CD14-positive monocyte (primary cell): ENCODE data around the gene QRICH2. TPM values are rescaled to one million over a fixed set of nuclear protein-coding genes. Genes with fewer than 3 reads are reported as not detected.
A peak's percentile ranks its signal among the peaks of the same experiment; 100 is the strongest.

ENCODE experiments used
- DNase-seq, 3 donors: peaks; one replicate each; pipeline ENCODE4 v3.0.0-alpha.2; 2011 to 2022
- H2AFZ ChIP-seq: 2 replicates; pipeline ENCODE4 v1.6.0; 2012; ENCODE audit warnings: mild to moderate bottlenecking, low read depth, low read length, inconsistent platforms; ENCODE audit not compliant: insufficient read depth, poor library complexity, severe bottlenecking
- H3K27ac ChIP-seq, 2 donors: 1 replicate in 1 of 2; 2 replicates in 1 of 2; pipeline ENCODE4 v1.5.1; 2012 to 2013; ENCODE audit warnings: low read length in 2 of 2, control low read depth in 1 of 2, inconsistent platforms in 1 of 2, low read depth in 1 of 2, mild to moderate bottlenecking in 1 of 2
- H3K27me3 ChIP-seq, 2 donors: one replicate each; pipeline versions ENCODE4 v1.6.0 to v1.6.1; 2011 to 2013; ENCODE audit warnings: low read length in 2 of 2; ENCODE audit not compliant: control insufficient read depth in 2 of 2, insufficient read depth in 2 of 2
- H3K36me3 ChIP-seq, 2 donors: replicated peaks in 1 of 2; 1 replicate in 1 of 2; 2 replicates in 1 of 2; pipeline versions ENCODE4 v1.5.1 to v1.6.1; 2012 to 2013; ENCODE audit warnings: low read length in 2 of 2, control low read depth in 1 of 2, inconsistent platforms in 1 of 2, mild to moderate bottlenecking in 1 of 2; ENCODE audit not compliant: insufficient read depth in 2 of 2, control insufficient read depth in 1 of 2
- H3K4me1 ChIP-seq, 2 donors: 1 replicate in 1 of 2; 2 replicates in 1 of 2; pipeline versions ENCODE4 v1.5.1 to v1.6.1; 2012 to 2013; ENCODE audit warnings: low read length in 2 of 2, control low read depth in 1 of 2, inconsistent platforms in 1 of 2, mild to moderate bottlenecking in 1 of 2, moderate library complexity in 1 of 2; ENCODE audit not compliant: insufficient read depth in 2 of 2, control insufficient read depth in 1 of 2
- H3K4me2 ChIP-seq: replicated peaks from 2 replicates; pipeline ENCODE3; 2012; ENCODE audit warnings: low read length, moderate library complexity, mild to moderate bottlenecking; ENCODE audit not compliant: poor library complexity, severe bottlenecking; ENCODE audit errors: extremely low read depth
- H3K4me3 ChIP-seq, 3 experiments: fragments of 200-600 bp in 1 of 3; sonication (generic) in 1 of 3; replicated peaks in 1 of 3; 1 replicate in 2 of 3; 2 replicates in 1 of 3; pipeline ENCODE4 v1.5.1; 2011 to 2013; ENCODE audit warnings: low read length in 3 of 3, mild to moderate bottlenecking in 3 of 3, control low read depth in 2 of 3, low read depth in 2 of 3, inconsistent platforms in 1 of 3, moderate library complexity in 1 of 3
- H3K79me2 ChIP-seq: 2 replicates; pipeline ENCODE4 v1.6.0; 2012; ENCODE audit warnings: mild to moderate bottlenecking, control low read depth, inconsistent platforms, low read length, moderate library complexity; ENCODE audit not compliant: insufficient read depth
- H3K9ac ChIP-seq: 2 replicates; pipeline ENCODE4 v1.6.0; 2017; ENCODE audit warnings: low read length, mild to moderate bottlenecking; ENCODE audit not compliant: insufficient read depth, poor library complexity, severe bottlenecking
- H3K9me3 ChIP-seq, 2 donors: replicated peaks in 1 of 2; 1 replicate in 1 of 2; 2 replicates in 1 of 2; pipeline versions ENCODE4 v1.5.1 to v1.6.1; 2012 to 2013; ENCODE audit warnings: low read length in 2 of 2, control low read depth in 1 of 2; ENCODE audit not compliant: control insufficient read depth in 1 of 2, insufficient read depth in 1 of 2
- H4K20me1 ChIP-seq: 2 replicates; pipeline ENCODE4 v1.6.0; 2012; ENCODE audit warnings: mild to moderate bottlenecking, low read length, control low read depth, moderate library complexity; ENCODE audit not compliant: insufficient read depth
- H3K27ac Mint-ChIP-seq, 7 donors: one replicate each; pipeline ENCODE4 v1.8.0; 2020; ENCODE audit warnings: mild to moderate bottlenecking in 7 of 7, mixed read lengths in 7 of 7, moderate library complexity in 6 of 7, inconsistent platforms in 2 of 7
- H3K27me3 Mint-ChIP-seq, 3 donors: one replicate each; pipeline ENCODE4 v1.8.0; 2021 to 2022; ENCODE audit warnings: low read depth in 3 of 3, mild to moderate bottlenecking in 3 of 3, mixed read lengths in 3 of 3, moderate library complexity in 3 of 3, inconsistent platforms in 1 of 3
- H3K36me3 Mint-ChIP-seq, 2 donors: one replicate each; pipeline ENCODE4 v1.8.0; 2020; ENCODE audit warnings: mixed read lengths in 2 of 2, inconsistent platforms in 1 of 2, mild to moderate bottlenecking in 1 of 2
- H3K4me1 Mint-ChIP-seq: one replicate; pipeline ENCODE4 v1.8.0; 2020; ENCODE audit warnings: mild to moderate bottlenecking, mixed read lengths
- H3K4me3 Mint-ChIP-seq, 2 donors: one replicate each; pipeline ENCODE4 v1.8.0; 2020; ENCODE audit warnings: mild to moderate bottlenecking in 2 of 2, mixed read lengths in 2 of 2, moderate library complexity in 1 of 2
- H3K9me3 Mint-ChIP-seq, 7 donors: one replicate each; pipeline ENCODE4 v1.8.0; 2020 to 2022; ENCODE audit warnings: mixed read lengths in 7 of 7, mild to moderate bottlenecking in 6 of 7, moderate library complexity in 6 of 7, inconsistent platforms in 2 of 7
- CTCF ChIP-seq: fragments of 200-600 bp; IDR thresholded peaks from one replicate; pipeline ENCODE4 v1.8.0; 2022; ENCODE audit warnings: antibody characterized with exemption, mild to moderate bottlenecking
- WGBS: methylation state at CpG from one replicate; pipeline ENCODE4 v1.1.5; 2013; ENCODE audit warnings: missing lambda C conversion rate; ENCODE audit not compliant: insufficient coverage; 5-methylcytosine and 5-hydroxymethylcytosine counted together
- intact Hi-C, 2 donors: fragments of 100-400 bp; cut with micrococcal nuclease; formaldehyde crosslinking; loops; one replicate each; pipeline versions ENCODE4 v1.15.0 to v1.15.1; 2023
- polyA plus RNA-seq, 3 donors: library from polyadenylated mRNA; depleted of rRNA in 1 of 3; unstranded in 2 of 3; stranded (reverse) in 1 of 3; fragments of 300-500 nt in 2 of 3; fragments of >200 nt in 1 of 3; fragmentation: Illumina TruSeq in 2 of 3; gene quantifications; 1 replicate in 2 of 3; 2 replicates in 1 of 3; pipeline ENCODE4 v1.2.3, GENCODE V29; 2012 to 2021

QRICH2 gene
- polyA plus RNA-seq, 3 donors, result 0.04 to 1.9 TPM; not detected in 1

- Histone ChIP-seq H3K4me2 (no peak overlapping the region), H3K9me3 (no peaks in the 10 kb centered on the region), H3K4me1 (no peaks in the 10 kb centered on the region), H3K9ac (no peak overlapping the region), H4K20me1 (peaks cover 5% of the 10 kb centered on the region), H3K27ac (no peak overlapping the region), H3K27me3 (no peaks in the 10 kb centered on the region), H3K4me3 (no peak overlapping the region), H3K79me2 (no peaks in the 10 kb centered on the region), H2AFZ (no peak overlapping the region), H3K36me3 (peaks cover 11 to 37% of the 10 kb centered on the region in 2 donors)
- no peak for DNase-seq
- H3K27me3 Mint-ChIP-seq, result no peaks in the 10 kb centered on the region
- H3K27ac Mint-ChIP-seq, result peak overlapping the region in 2 of 7 donors; percentile 1 to 83
- intact Hi-C loops, result no loop called here
- H3K4me3 Mint-ChIP-seq, result no peak overlapping the region
- WGBS, result no CpG with 5 or more reads among the region's 11 CpGs
- H3K36me3 Mint-ChIP-seq, result peaks cover 29 to 39% of the 10 kb centered on the region in 2 donors
- no peak for TF ChIP-seq CTCF
- H3K9me3 Mint-ChIP-seq, result peaks cover 0 to 2% (median 0%) of the 10 kb centered on the region in 7 donors
- peaks cover 3% of the 10 kb centered on the region for H3K4me1 Mint-ChIP-seq
Measured at GRCh38 chr17:76333673-76334505, 25.8 kb upstream of the QRICH2 start.

GRCh38 chr17:76331083-76331482 is 23.0 kb upstream of the QRICH2 start:
- H3K36me3 Mint-ChIP-seq, result peaks cover 39 to 49% of the 10 kb centered on the region in 2 donors
- H3K27ac Mint-ChIP-seq, result no peak overlapping the region
- peaks cover 0 to 2% (median 0%) of the 10 kb centered on the region in 7 donors for H3K9me3 Mint-ChIP-seq
- no peak for DNase-seq
- no CpG with 5 or more reads among the region's 2 CpGs for WGBS
- H3K27me3 Mint-ChIP-seq, result peaks cover 0 to 4% (median 0%) of the 10 kb centered on the region in 3 donors
- no peak overlapping the region for H3K4me3 Mint-ChIP-seq
- peaks cover 14 to 19% of the 10 kb centered on the region in 2 donors for H3K4me1 ChIP-seq
- H3K27ac ChIP-seq, result no peak overlapping the region
- no peaks in the 10 kb centered on the region for H3K79me2 ChIP-seq
- no peak overlapping the region for H3K9ac ChIP-seq
- no peak overlapping the region for H2AFZ ChIP-seq
- H3K4me3 ChIP-seq, result no peak overlapping the region
- TF ChIP-seq CTCF, result no peak
- no peaks in the 10 kb centered on the region for H3K9me3 ChIP-seq
- peaks cover 17% of the 10 kb centered on the region for H3K4me1 Mint-ChIP-seq
- intact Hi-C loops, result no loop called here
- no peak overlapping the region for H3K4me2 ChIP-seq
- no peaks in the 10 kb centered on the region for H4K20me1 ChIP-seq
- H3K36me3 ChIP-seq, result peaks cover 13 to 49% of the 10 kb centered on the region in 2 donors
- H3K27me3 ChIP-seq, result no peaks in the 10 kb centered on the region
